ENCODE data around the gene DNM3.
"Not testable (repeated sequence)": the region's sequence is repeated elsewhere in the genome, so short reads cannot be mapped to it uniquely, and the experiment has no call there.

DNM3 gene

GRCh38 chr1:172041102-172041501, 199.8 kb downstream of the DNM3 start:
- DNase-seq (ENCODE audit: low spot score): no peak
- TF ChIP-seq CTCF (IDR thresholded peaks at IDR 0.05; ENCODE audit: borderline replicate concordance, control extremely low read depth, extremely low read depth, insufficient read depth, missing control alignments): no peak
- in situ Hi-C loops (cut with MboI; ENCODE audit: low sequenced_read_pairs, unreplicated experiment): no loop called here

- in situ Hi-C loops (cut with MboI; ENCODE audit: low sequenced_read_pairs, unreplicated experiment): no loop called here
- TF ChIP-seq CTCF (IDR thresholded peaks at IDR 0.05; ENCODE audit: borderline replicate concordance, control extremely low read depth, extremely low read depth, insufficient read depth, missing control alignments): no peak
- DNase-seq (ENCODE audit: low spot score): no peak
These were observed 200.4 kb downstream of the DNM3 start for GRCh38 chr1:172041742-172042141.

- no peak for TF ChIP-seq CTCF (IDR thresholded peaks at IDR 0.05; ENCODE audit: borderline replicate concordance, control extremely low read depth, extremely low read depth, insufficient read depth, missing control alignments)
- in situ Hi-C loops (cut with MboI; ENCODE audit: low sequenced_read_pairs, unreplicated experiment): no loop called here
- no peak for DNase-seq (ENCODE audit: low spot score)
These were observed 202.6 kb downstream of the DNM3 start for GRCh38 chr1:172043900-172044299.

- in situ Hi-C loops (cut with MboI; ENCODE audit: low sequenced_read_pairs, unreplicated experiment): no loop called here
- no peak for DNase-seq (ENCODE audit: low spot score)
- TF ChIP-seq CTCF (IDR thresholded peaks at IDR 0.05; ENCODE audit: borderline replicate concordance, control extremely low read depth, extremely low read depth, insufficient read depth, missing control alignments): no peak
These were observed 210.6 kb downstream of the DNM3 start for GRCh38 chr1:172051898-172052297.

GRCh38 chr1:172054172-172054571, 212.9 kb downstream of the DNM3 start:
- in situ Hi-C loops (cut with MboI; ENCODE audit: low sequenced_read_pairs, unreplicated experiment): no loop called here
- no peak for DNase-seq (ENCODE audit: low spot score)

GRCh38 chr1:172055816-172056419, 214.6 kb downstream of the DNM3 start:
- in situ Hi-C loops (cut with MboI; ENCODE audit: low sequenced_read_pairs, unreplicated experiment): not testable (repeated sequence)

More at GRCh38 chr1:172054172-172054571, 212.9 kb downstream of the DNM3 start:
- no peak for TF ChIP-seq CTCF (IDR thresholded peaks at IDR 0.05; ENCODE audit: borderline replicate concordance, control extremely low read depth, extremely low read depth, insufficient read depth, missing control alignments)

GRCh38 chr1:172068334-172068733, 227.0 kb downstream of the DNM3 start:
- DNase-seq (ENCODE audit: low spot score): no peak
- in situ Hi-C loops (cut with MboI; ENCODE audit: low sequenced_read_pairs, unreplicated experiment): no loop called here
- no peak for TF ChIP-seq CTCF (IDR thresholded peaks at IDR 0.05; ENCODE audit: borderline replicate concordance, control extremely low read depth, extremely low read depth, insufficient read depth, missing control alignments)

More at GRCh38 chr1:172055816-172056419, 214.6 kb downstream of the DNM3 start:
- not testable (repeated sequence) for DNase-seq (ENCODE audit: low spot score)

Measured in GM13976 (cell line).